H1 (cell line): ENCODE data around the gene ADAMTS16. TPM values are rescaled to one million over a fixed set of nuclear protein-coding genes. Genes with fewer than 3 reads are reported as not detected.

Experiments
- CTCF ChIA-PET: fragments of 300-600 bp; sonication (Branson Sonifier 250); formaldehyde crosslinking; loops from one replicate; lab custom pipeline; 2021; ENCODE audit not compliant: partially characterized antibody; lab: Charles Lee
- POLR2A ChIA-PET: fragments of 300-600 bp; sonication (Branson Sonifier 250); formaldehyde crosslinking; loops from one replicate; lab custom pipeline; 2021; ENCODE audit warnings: inconsistent platforms; ENCODE audit not compliant: partially characterized antibody; lab: Charles Lee
- DNase-seq, 2 experiments: peaks; one replicate each; pipeline versions ENCODE4 v3.0.0 to v3.0.0-alpha.2; 2010 to 2022; ENCODE audit warnings: low spot score in 2 of 2, low read depth in 1 of 2, mixed read lengths in 1 of 2
- FAIRE-seq: peaks from 2 replicates; lab custom pipeline; 2011; peaks lifted over from hg19 to GRCh38; lab: Jason Lieb, UNC
- H2AFZ ChIP-seq: 2 replicates; pipeline ENCODE4 v1.8.1; 2012; ENCODE audit warnings: low read length, inconsistent platforms
- H2AK5ac ChIP-seq: 2 replicates; pipeline ENCODE4 v1.6.1; 2013; ENCODE audit warnings: low read depth, low read length
- H2BK120ac ChIP-seq: replicated peaks from 2 replicates; pipeline ENCODE3; 2013; ENCODE audit warnings: low read depth, low read length, inconsistent platforms
- H2BK12ac ChIP-seq: 2 replicates; pipeline ENCODE4 v1.6.1; 2013; ENCODE audit warnings: low read depth, low read length
- H2BK15ac ChIP-seq: 2 replicates; pipeline ENCODE4 v1.6.1; 2013; ENCODE audit warnings: low read length
- H2BK20ac ChIP-seq: 2 replicates; pipeline ENCODE4 v1.6.1; 2013; ENCODE audit warnings: low read length
- H2BK5ac ChIP-seq: 2 replicates; pipeline ENCODE4 v1.6.1; 2013; ENCODE audit warnings: low read depth, low read length
- H3K14ac ChIP-seq: 2 replicates; pipeline ENCODE4 v1.6.1; 2013; ENCODE audit warnings: inconsistent platforms; ENCODE audit not compliant: insufficient read length
- H3K18ac ChIP-seq: 2 replicates; pipeline ENCODE4 v1.6.1; 2013; ENCODE audit warnings: low read length; ENCODE audit errors: extremely low read depth
- H3K23ac ChIP-seq: 2 replicates; pipeline ENCODE4 v1.6.1; 2013; ENCODE audit warnings: inconsistent platforms; ENCODE audit not compliant: insufficient read length
- H3K23me2 ChIP-seq: 2 replicates; pipeline ENCODE4 v1.6.1; 2013; ENCODE audit warnings: low read depth, low read length
- H3K27ac ChIP-seq: 2 replicates; pipeline ENCODE4 v1.6.1; 2011; ENCODE audit warnings: low read depth, low read length, inconsistent platforms
- H3K27me3 ChIP-seq, 4 experiments: replicated peaks in 1 of 4; 1 replicate in 1 of 4; 2 replicates in 3 of 4; pipeline versions ENCODE4 v1.6.1 to v1.8.1; 2011 to 2013; ENCODE audit warnings: low read length in 3 of 4, mild to moderate bottlenecking in 3 of 4, inconsistent platforms in 2 of 4, mixed read lengths in 2 of 4, moderate library complexity in 1 of 4; ENCODE audit not compliant: control insufficient read depth in 3 of 4, insufficient read depth in 3 of 4; ENCODE audit errors: extremely low read depth in 1 of 4
- H3K36me3 ChIP-seq, 4 experiments: 2 replicates each; pipeline versions ENCODE4 v1.6.1 to v1.8.1; 2011 to 2013; ENCODE audit warnings: mild to moderate bottlenecking in 4 of 4, low read length in 3 of 4, moderate library complexity in 2 of 4, control low read depth in 1 of 4, inconsistent platforms in 1 of 4; ENCODE audit not compliant: insufficient read depth in 4 of 4, control insufficient read depth in 2 of 4
- H3K4ac ChIP-seq: replicated peaks from 2 replicates; pipeline ENCODE3; 2013; ENCODE audit warnings: low read length, low read depth, mixed read lengths, inconsistent platforms; ENCODE audit not compliant: insufficient read length
- H3K4me1 ChIP-seq, 4 experiments: replicated peaks in 1 of 4; 1 replicate in 1 of 4; 2 replicates in 3 of 4; pipeline versions ENCODE4 v1.6.1 to v1.8.1; 2011 to 2013; ENCODE audit warnings: low read length in 3 of 4, inconsistent platforms in 2 of 4, mixed read lengths in 1 of 4; ENCODE audit not compliant: insufficient read depth in 4 of 4, control insufficient read depth in 3 of 4
- H3K4me2 ChIP-seq, 2 experiments: 2 replicates each; pipeline versions ENCODE4 v1.6.1 to v1.8.1; 2011 to 2013; ENCODE audit warnings: low read depth in 2 of 2, low read length in 2 of 2, control low read depth in 1 of 2, inconsistent platforms in 1 of 2, mild to moderate bottlenecking in 1 of 2; ENCODE audit not compliant: insufficient read depth in 1 of 2
- H3K4me3 ChIP-seq, 4 experiments: fragments of 200-600, 300-600 bp in 1 of 4; sonication (generic), shearing (Covaris generic), sonication (Bioruptor Twin) in 1 of 4; 2 replicates each; pipeline versions ENCODE4 v1.5.1 to v1.8.1; 2011 to 2016; ENCODE audit warnings: low read length in 4 of 4, low read depth in 3 of 4, control low read depth in 2 of 4, inconsistent platforms in 2 of 4, mild to moderate bottlenecking in 2 of 4, mixed read lengths in 1 of 4, moderate library complexity in 1 of 4; ENCODE audit not compliant: insufficient read depth in 2 of 4; ENCODE audit errors: extremely low read depth in 1 of 4
- H3K56ac ChIP-seq: replicated peaks from 2 replicates; pipeline ENCODE3; 2013; ENCODE audit warnings: low read depth, mild to moderate bottlenecking, mixed read lengths, low read length, inconsistent platforms; ENCODE audit not compliant: insufficient read length
- H3K79me1 ChIP-seq: 2 replicates; pipeline ENCODE4 v1.6.1; 2013; ENCODE audit warnings: low read depth, low read length, control low read depth
- H3K79me2 ChIP-seq, 2 experiments: 2 replicates each; pipeline versions ENCODE4 v1.6.1 to v1.8.1; 2012 to 2013; ENCODE audit warnings: low read length in 2 of 2, mild to moderate bottlenecking in 2 of 2, inconsistent platforms in 1 of 2; ENCODE audit not compliant: insufficient read depth in 2 of 2, control insufficient read depth in 1 of 2
- H3K9ac ChIP-seq, 4 experiments: replicated peaks in 1 of 4; 1 replicate in 1 of 4; 2 replicates in 3 of 4; pipeline versions ENCODE4 v1.6.1 to v1.8.1; 2011 to 2013; ENCODE audit warnings: low read depth in 3 of 4, low read length in 3 of 4, control low read depth in 2 of 4, mild to moderate bottlenecking in 2 of 4, moderate library complexity in 2 of 4, inconsistent platforms in 1 of 4; ENCODE audit errors: extremely low read depth in 1 of 4
- H3K9me3 ChIP-seq, 2 experiments: 2 replicates each; pipeline versions ENCODE4 v1.6.1 to v1.8.1; 2012 to 2013; ENCODE audit warnings: mild to moderate bottlenecking in 2 of 2, moderate library complexity in 2 of 2, control low read depth in 1 of 2, inconsistent platforms in 1 of 2, low read depth in 1 of 2, low read length in 1 of 2, mixed read lengths in 1 of 2; ENCODE audit not compliant: insufficient read depth in 2 of 2
- H4K20me1 ChIP-seq, 2 experiments: replicated peaks in 1 of 2; 2 replicates each; pipeline versions ENCODE3 to v1.8.1; 2011 to 2013; ENCODE audit warnings: inconsistent platforms in 2 of 2, low read length in 2 of 2, mild to moderate bottlenecking in 1 of 2; ENCODE audit not compliant: insufficient read depth in 2 of 2, control insufficient read depth in 1 of 2
- H4K5ac ChIP-seq: 2 replicates; pipeline ENCODE4 v1.6.1; 2013; ENCODE audit warnings: low read length, low read depth, mixed read lengths, inconsistent platforms; ENCODE audit not compliant: insufficient read length
- H4K8ac ChIP-seq: 2 replicates; pipeline ENCODE4 v1.8.0; 2013; ENCODE audit warnings: mild to moderate bottlenecking, moderate library complexity, low read length, inconsistent platforms; ENCODE audit not compliant: insufficient read depth; ENCODE audit errors: extremely low read depth
- H4K91ac ChIP-seq: replicated peaks from 2 replicates; pipeline ENCODE3; 2013; ENCODE audit warnings: low read length, mixed read lengths, inconsistent platforms; ENCODE audit not compliant: insufficient read length
- BCL11A ChIP-seq, 2 experiments: IDR thresholded peaks; one replicate each; pipeline ENCODE4 v1.6.1; 2011; ENCODE audit warnings: low read depth in 2 of 2, low read length in 2 of 2, mild to moderate bottlenecking in 2 of 2
- CHD1 ChIP-seq: IDR thresholded peaks from 2 replicates; pipeline ENCODE4 v1.6.1; 2012; ENCODE audit warnings: low read depth, low read length, improper control_type of control experiment
- CHD2 ChIP-seq: IDR thresholded peaks from 2 replicates; pipeline ENCODE4 v1.6.1; 2012; ENCODE audit warnings: low read length, improper control_type of control experiment
- CREB1 ChIP-seq: IDR thresholded peaks from 2 replicates; pipeline ENCODE4 v1.6.1; 2012; ENCODE audit warnings: inconsistent platforms
- EGR1 ChIP-seq: IDR thresholded peaks from 2 replicates; pipeline ENCODE4 v1.6.1; 2011; ENCODE audit warnings: low read depth, low read length, borderline replicate concordance
- EP300 ChIP-seq, 2 experiments: IDR thresholded peaks; 1 replicate in 1 of 2; 2 replicates in 1 of 2; pipeline ENCODE4 v1.6.1; 2011 to 2012; ENCODE audit warnings: low read depth in 2 of 2, low read length in 2 of 2, mild to moderate bottlenecking in 2 of 2, borderline replicate concordance in 1 of 2, inconsistent platforms in 1 of 2, moderate library complexity in 1 of 2
- GTF2F1 ChIP-seq: IDR thresholded peaks from 2 replicates; pipeline ENCODE4 v1.6.1; 2012; ENCODE audit warnings: low read depth, low read length, improper control_type of control experiment, borderline replicate concordance
- JUN ChIP-seq: IDR thresholded peaks from 2 replicates; pipeline ENCODE4 v1.6.1; 2011; ENCODE audit warnings: low read depth, mild to moderate bottlenecking, improper control_type of control experiment, low read length
- KDM5A ChIP-seq: fragments of 200-600 bp; IDR thresholded peaks from 2 replicates; pipeline ENCODE4 v1.7.1; 2012; ENCODE audit warnings: mild to moderate bottlenecking, low read length, inconsistent platforms, mixed read lengths
- RBBP5 ChIP-seq: IDR thresholded peaks from 2 replicates; pipeline ENCODE4 v1.7.1; 2012; ENCODE audit warnings: low read depth, mild to moderate bottlenecking, inconsistent platforms, low read length, moderate library complexity, borderline replicate concordance
- RXRA ChIP-seq: IDR thresholded peaks from 2 replicates; pipeline ENCODE4 v1.6.1; 2011; ENCODE audit warnings: low read depth, mild to moderate bottlenecking, low read length, moderate library complexity; ENCODE audit not compliant: insufficient read depth
- SAP30 ChIP-seq: fragments of 300-600 bp; sonication (generic); IDR thresholded peaks from 2 replicates; pipeline ENCODE4 v1.7.1; 2012; ENCODE audit warnings: low read length, moderate library complexity, mild to moderate bottlenecking, inconsistent platforms; ENCODE audit not compliant: insufficient read depth, insufficient replicate concordance
- SIX5 ChIP-seq: IDR thresholded peaks from 2 replicates; pipeline ENCODE4 v1.6.1; 2011; ENCODE audit warnings: mild to moderate bottlenecking, low read depth, low read length
- TEAD4 ChIP-seq: IDR thresholded peaks from 2 replicates; pipeline ENCODE4 v1.6.1; 2012; ENCODE audit warnings: low read depth, low read length, inconsistent platforms, mixed read lengths
- YY1 ChIP-seq: IDR thresholded peaks from 2 replicates; pipeline ENCODE4 v1.6.1; 2011; ENCODE audit warnings: low read depth, mild to moderate bottlenecking, low read length
- WGBS, 2 experiments: shearing (Covaris generic) in 1 of 2; methylation state at CpG; one replicate each; pipeline versions ENCODE4 v1.1.6 to v1.1.7; 2013 to 2015; ENCODE audit warnings: low lambda C conversion rate in 2 of 2, mixed read lengths in 2 of 2, inconsistent platforms in 1 of 2, low coverage in 1 of 2, missing lambda C conversion rate in 1 of 2; ENCODE audit not compliant: insufficient replicate concordance in 2 of 2, insufficient coverage in 1 of 2, insufficient read length in 1 of 2; ENCODE audit errors: extremely low coverage in 1 of 2, missing lambda C conversion rate in 1 of 2; 5-methylcytosine and 5-hydroxymethylcytosine counted together
- polyA plus RNA-seq, 7 experiments: library from polyadenylated mRNA; depleted of rRNA in 3 of 7; stranded (reverse) in 5 of 7; unstranded in 2 of 7; fragments of >200 nt in 5 of 7; fragments of 200-250 nt in 2 of 7; gene quantifications; 1 replicate in 5 of 7; 2 replicates in 1 of 7; 4 replicates in 1 of 7; pipeline versions ENCODE4 v1.2.1 to v1.2.3, GENCODE V29; 2011 to 2013; ENCODE audit warnings: missing spikeins in 2 of 7, mixed read lengths in 2 of 7
- total RNA-seq: library from RNA; stranded (reverse); fragmentation: NEBNext Ultra II Directional; extraction: Animal tissue kit (Norgen Biotek cat#: 25700); gene quantifications from 2 replicates; pipeline ENCODE4 v1.2.1, GENCODE V29; 2021

Gene ADAMTS16
- total and polyA plus RNA-seq, 2 of the 8 experiments (the other 6 are each of a cell fraction or from before 2014, with no cell fraction given), result 3.7 to 16.0 TPM

DNA sequence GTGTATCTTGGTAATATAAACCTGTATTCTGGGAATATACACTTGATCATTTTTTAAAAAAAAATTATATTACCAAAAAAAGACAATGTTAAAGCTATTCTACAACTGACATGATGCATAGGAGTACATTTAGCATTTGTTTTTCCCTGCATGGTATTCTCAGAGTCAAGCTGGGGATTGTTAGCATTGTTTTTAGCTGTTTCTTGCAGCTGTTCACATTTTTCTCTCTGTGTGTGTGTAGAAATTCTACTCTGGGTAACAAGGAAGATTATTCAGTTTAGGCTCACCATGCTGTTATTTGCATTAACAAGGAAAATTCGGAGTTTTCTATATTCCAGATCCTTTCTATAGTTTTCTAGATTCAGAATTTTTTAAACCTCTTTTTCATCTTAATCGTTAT lies 62.2 kb downstream of the ADAMTS16 start:
- no peak overlapping the region for H2BK120ac ChIP-seq
- no peak overlapping the region for H2BK20ac ChIP-seq
- POLR2A ChIA-PET, result no interaction called here
- no peak for DNase-seq
- H3K4me3 ChIP-seq, result no peak overlapping the region
- no peak overlapping the region for H4K8ac ChIP-seq
- H2AK5ac ChIP-seq, result no peak overlapping the region
- H3K79me2 ChIP-seq, result no peaks in the 10 kb centered on the region
- no peak overlapping the region for H4K5ac ChIP-seq
- no peaks in the 10 kb centered on the region for H3K9me3 ChIP-seq
- H3K79me1 ChIP-seq, result no peaks in the 10 kb centered on the region; the same call in 1 of the 2 replicates
- no peak overlapping the region for H3K18ac ChIP-seq
- H4K91ac ChIP-seq, result no peak overlapping the region
- H3K23me2 ChIP-seq, result no peaks in the 10 kb centered on the region
- no peak overlapping the region for H2BK5ac ChIP-seq
- no peaks in the 10 kb centered on the region for H3K27me3 ChIP-seq
- H2BK12ac ChIP-seq, result no peak overlapping the region
- H2BK15ac ChIP-seq, result no peak overlapping the region
- no peak overlapping the region for H3K23ac ChIP-seq
- H3K9ac ChIP-seq, result no peak overlapping the region
- FAIRE-seq, result no peak
- no peak overlapping the region for H2AFZ ChIP-seq
- 65% methylated on average over 2 of the region's 2 CpGs; no CpG with 5 or more reads in 1 of the 2 experiments for WGBS, 2 experiments
- no peak overlapping the region for H3K14ac ChIP-seq
- H3K36me3 ChIP-seq, result peaks cover 0 to 5% (median 0%) of the 10 kb centered on the region in 4 experiments; a peak in 2 of 8 replicates
- H3K56ac ChIP-seq, result no peak overlapping the region
- H3K4ac ChIP-seq, result no peak overlapping the region
- H3K27ac ChIP-seq, result no peak overlapping the region
- no peak overlapping the region for H3K4me2 ChIP-seq
- H3K4me1 ChIP-seq, result peaks cover 3 to 11% (median 7%) of the 10 kb centered on the region in 4 experiments; a peak in 6 of 7 replicates
- no peaks in the 10 kb centered on the region for H4K20me1 ChIP-seq
- CTCF ChIA-PET, result no interaction called here
- TF ChIP-seq CHD1 (no peak), RBBP5 (no peak), JUN (no peak), EP300 (IDR thresholded peaks at IDR 0.05; ENCODE audit: borderline replicate concordance in 1 of 2, low read depth in 2 of 2, low read length in 2 of 2) (no peak), SIX5 (no peak), CHD2 (no peak), TEAD4 (no peak), KDM5A (no peak), SAP30 (no peak), RXRA (no peak), YY1 (no peak), BCL11A (IDR thresholded peaks at IDR 0.05; ENCODE audit: low read depth in 2 of 2, low read length in 2 of 2) (no peak), CREB1 (no peak), GTF2F1 (no peak), EGR1 (no peak)
